Kidney epithelial cell (primary cell): ENCODE measurements around the gene RIGI. TPM values are rescaled to one million over a fixed set of nuclear protein-coding genes. Genes with fewer than 3 reads are reported as not detected.

Experiments
- DNase-seq: peaks from one replicate; pipeline ENCODE4 v3.0.0-alpha.2; 2010; ENCODE audit warnings: low read depth
- H3K27me3 ChIP-seq: 2 replicates; pipeline ENCODE4 v1.6.0; 2011; ENCODE audit warnings: low read length; ENCODE audit not compliant: control insufficient read depth, insufficient read depth
- H3K36me3 ChIP-seq: 2 replicates; pipeline ENCODE4 v1.5.1; 2011; ENCODE audit warnings: low read length; ENCODE audit not compliant: control insufficient read depth, insufficient read depth
- H3K4me3 ChIP-seq: 2 replicates; pipeline ENCODE4 v1.5.1; 2011; ENCODE audit warnings: low read depth, mild to moderate bottlenecking, control low read depth, low read length
- CTCF ChIP-seq: IDR thresholded peaks from 2 replicates; pipeline ENCODE4 v1.5.1; 2011; ENCODE audit warnings: mild to moderate bottlenecking, moderate library complexity, low read length, control low read depth, inconsistent platforms; ENCODE audit not compliant: insufficient read depth, poor library complexity, severe bottlenecking
- total RNA-seq: library from RNA; depleted of rRNA; stranded (reverse); fragments of >200 nt; gene quantifications from 2 replicates; pipeline ENCODE4 v1.2.3, GENCODE V29; 2015

The RIGI gene
- total RNA-seq, result 17.4 and 18.7 TPM in 2 replicates

- TF ChIP-seq CTCF, result peak; percentile 52
- Histone ChIP-seq H3K4me3 (peak within 1 kb of the TSS; percentile 60), H3K27me3 (no peaks in the 10 kb centered on the region), H3K36me3 (no peaks in the 10 kb centered on the region)
- DNase-seq, result peak; percentile 77
Observed at GRCh38 chr9:32526041-32526706, at the start of gene RIGI. RIGI (minus strand) TSS chr9:32526196; CDS start chr9:32526166, 30 bp downstream.

- no peak overlapping the region for H3K4me3 ChIP-seq
- no peak for TF ChIP-seq CTCF
- DNase-seq, result no peak
- H3K27me3 ChIP-seq, result no peaks in the 10 kb centered on the region
- H3K36me3 ChIP-seq, result no peaks in the 10 kb centered on the region
Observed at GRCh38 chr9:32574858-32575257, 48.9 kb upstream of the RIGI start.

GRCh38 chr9:32573821-32574220 lies 47.8 kb upstream of the RIGI start:
- no peaks in the 10 kb centered on the region for H3K27me3 ChIP-seq
- no peak for TF ChIP-seq CTCF
- DNase-seq, result no peak
- no peak overlapping the region for H3K4me3 ChIP-seq
- no peaks in the 10 kb centered on the region for H3K36me3 ChIP-seq

GRCh38 chr9:32572900-32573523 lies 47.0 kb upstream of the RIGI start, which contains the start of gene NDUFB6:
NDUFB6 (minus strand) TSS chr9:32573159; CDS start chr9:32573060, 99 bp downstream.
- TF ChIP-seq CTCF, result no peak
- no peaks in the 10 kb centered on the region for H3K36me3 ChIP-seq
- DNase-seq, result peak; percentile 84
- H3K27me3 ChIP-seq, result no peaks in the 10 kb centered on the region
- peak within 1 kb of the TSS; percentile 73 for H3K4me3 ChIP-seq

- TF ChIP-seq CTCF, result peak; percentile 86
- peak; percentile 67 for DNase-seq
- Histone ChIP-seq H3K36me3 (no peaks in the 10 kb centered on the region), H3K4me3 (peak overlapping the region; percentile 73), H3K27me3 (no peaks in the 10 kb centered on the region)
Observed at GRCh38 chr9:32571969-32572899, 46.2 kb upstream of the RIGI start.
